Measurements from ENCODE around the gene WDHD1.

Gene WDHD1

DNA sequence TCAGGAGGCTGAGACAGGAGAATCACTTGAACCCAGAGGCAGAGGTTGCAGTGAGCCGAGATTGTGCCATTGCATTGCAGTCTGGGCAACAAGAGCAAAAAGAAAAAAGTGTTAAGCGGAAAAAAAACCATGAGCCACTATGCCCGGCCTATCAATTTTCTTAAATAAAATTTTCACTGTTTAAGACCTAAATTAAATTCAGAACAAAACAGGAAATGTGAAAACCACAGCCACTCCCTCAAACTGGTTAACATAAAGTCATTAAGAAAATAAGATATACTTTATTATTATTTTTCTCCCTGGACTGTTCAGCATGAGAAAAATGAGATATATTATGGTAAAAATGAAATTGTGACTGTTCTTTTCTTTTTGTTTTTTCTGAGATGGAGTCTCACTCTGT lies 79.7 kb downstream of the WDHD1 start:
- TF ChIP-seq, protein P1, sequence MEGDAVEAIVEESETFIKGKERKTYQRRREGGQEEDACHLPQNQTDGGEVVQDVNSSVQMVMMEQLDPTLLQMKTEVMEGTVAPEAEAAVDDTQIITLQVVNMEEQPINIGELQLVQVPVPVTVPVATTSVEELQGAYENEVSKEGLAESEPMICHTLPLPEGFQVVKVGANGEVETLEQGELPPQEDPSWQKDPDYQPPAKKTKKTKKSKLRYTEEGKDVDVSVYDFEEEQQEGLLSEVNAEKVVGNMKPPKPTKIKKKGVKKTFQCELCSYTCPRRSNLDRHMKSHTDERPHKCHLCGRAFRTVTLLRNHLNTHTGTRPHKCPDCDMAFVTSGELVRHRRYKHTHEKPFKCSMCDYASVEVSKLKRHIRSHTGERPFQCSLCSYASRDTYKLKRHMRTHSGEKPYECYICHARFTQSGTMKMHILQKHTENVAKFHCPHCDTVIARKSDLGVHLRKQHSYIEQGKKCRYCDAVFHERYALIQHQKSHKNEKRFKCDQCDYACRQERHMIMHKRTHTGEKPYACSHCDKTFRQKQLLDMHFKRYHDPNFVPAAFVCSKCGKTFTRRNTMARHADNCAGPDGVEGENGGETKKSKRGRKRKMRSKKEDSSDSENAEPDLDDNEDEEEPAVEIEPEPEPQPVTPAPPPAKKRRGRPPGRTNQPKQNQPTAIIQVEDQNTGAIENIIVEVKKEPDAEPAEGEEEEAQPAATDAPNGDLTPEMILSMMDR (IDR thresholded peaks at IDR 0.05): no peak
- TF ChIP-seq ZFX (IDR thresholded peaks at IDR 0.05; ENCODE audit: borderline replicate concordance): no peak

DNA sequence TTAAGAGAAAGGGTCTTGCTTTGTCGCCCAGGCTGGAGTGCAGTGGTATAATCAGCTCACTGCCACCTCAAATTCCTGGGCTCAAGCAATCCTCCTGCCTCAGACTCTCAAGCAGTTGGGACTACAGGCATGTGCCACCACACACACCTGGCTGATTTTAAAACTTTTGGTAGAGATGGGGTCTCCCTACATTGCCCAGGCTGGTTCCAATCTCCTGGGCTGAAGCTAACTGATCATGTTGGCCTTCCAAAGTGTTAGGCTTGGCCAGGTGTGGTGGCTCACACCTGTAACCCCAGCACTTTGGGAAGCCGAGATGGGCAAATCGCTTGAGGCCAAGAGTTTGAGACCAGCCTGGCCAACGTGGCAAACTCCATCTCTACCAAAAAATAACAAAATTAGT lies 80.4 kb downstream of the WDHD1 start:
- TF ChIP-seq ZFX (IDR thresholded peaks at IDR 0.05; ENCODE audit: borderline replicate concordance): no peak
- TF ChIP-seq, protein P1 (IDR thresholded peaks at IDR 0.05): no peak
- H3K27ac ChIP-seq: no peak overlapping the region

More for the DNA sequence above, 79.7 kb downstream of the WDHD1 start:
- H3K27ac ChIP-seq: no peak overlapping the region

DNA sequence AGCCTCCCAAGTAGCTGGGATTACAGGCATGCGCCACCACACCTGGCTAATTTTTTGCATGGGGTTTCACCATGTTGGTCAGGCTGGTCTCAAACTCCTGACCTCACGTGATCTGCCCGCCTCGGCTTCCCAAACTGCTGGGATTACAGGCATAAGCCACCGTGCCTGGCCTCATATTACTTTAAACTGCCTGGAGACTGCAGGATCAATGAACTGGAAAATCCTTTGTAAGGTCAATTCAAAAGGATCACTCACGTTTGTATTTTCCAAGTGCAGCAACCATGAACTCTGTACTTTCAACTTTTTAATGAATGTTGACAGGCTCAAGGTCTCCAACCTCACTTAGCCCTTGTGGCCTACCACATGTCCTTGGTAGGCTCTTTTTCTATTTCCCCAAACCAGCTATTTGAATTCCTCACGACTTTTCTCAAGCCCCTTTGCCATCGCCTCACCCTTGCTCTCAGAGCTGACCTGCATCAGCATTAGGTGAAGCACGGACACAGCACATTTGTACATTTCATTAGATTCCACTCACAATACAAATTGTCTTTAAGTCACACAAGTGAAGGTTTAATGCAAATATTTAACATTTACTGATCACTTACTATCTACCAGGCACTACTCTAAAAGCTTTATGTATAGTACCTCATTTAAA lies 82.0 kb downstream of the WDHD1 start:
- TF ChIP-seq, protein P1 (IDR thresholded peaks at IDR 0.05): no peak
- TF ChIP-seq ZFX (IDR thresholded peaks at IDR 0.05; ENCODE audit: borderline replicate concordance): no peak
- no peak overlapping the region for H3K27ac ChIP-seq

DNA sequence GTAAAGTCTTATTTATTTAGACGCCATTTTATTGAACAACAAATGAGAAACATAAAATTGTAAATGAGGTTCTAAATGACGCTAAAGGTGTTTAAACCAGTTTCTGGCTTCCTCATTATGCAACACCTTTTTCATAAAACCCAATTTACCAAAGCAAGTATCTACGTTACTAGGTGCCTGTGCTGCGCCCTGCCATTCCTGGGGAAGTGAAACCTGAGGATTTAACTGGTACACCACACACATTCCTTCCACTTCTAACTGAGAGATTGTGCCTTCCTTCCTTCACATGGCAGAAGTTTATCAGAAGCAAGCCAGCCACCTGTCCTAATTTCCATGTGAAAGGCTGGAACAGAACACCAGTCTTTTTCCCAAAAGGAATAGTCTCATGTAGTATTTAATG lies 84.0 kb downstream of the WDHD1 start:
- TF ChIP-seq, protein P1 (IDR thresholded peaks at IDR 0.05): no peak
- TF ChIP-seq ZFX (IDR thresholded peaks at IDR 0.05; ENCODE audit: borderline replicate concordance): no peak
- no peak overlapping the region for H3K27ac ChIP-seq

DNA sequence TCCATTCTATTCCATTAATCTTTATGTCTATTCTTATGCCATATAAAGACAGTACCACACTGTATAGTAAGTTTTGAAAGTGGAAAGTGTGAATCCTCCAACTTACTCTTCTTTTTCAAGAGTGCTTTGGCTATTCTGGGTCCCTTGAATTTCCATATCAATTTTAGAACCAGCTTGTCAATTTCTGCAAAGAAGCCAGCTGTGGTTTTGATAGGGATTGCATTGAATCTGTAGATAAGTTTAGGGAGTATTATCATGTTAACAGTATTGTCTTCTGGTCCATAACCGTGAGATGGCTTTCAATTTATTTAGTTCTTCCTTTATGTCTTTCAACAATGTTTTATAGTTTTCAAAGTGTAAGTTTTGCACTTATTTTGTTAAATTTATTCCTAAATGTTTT lies 90.1 kb downstream of the WDHD1 start:
- TF ChIP-seq, protein P1 (IDR thresholded peaks at IDR 0.05): no peak
- TF ChIP-seq ZFX (IDR thresholded peaks at IDR 0.05; ENCODE audit: borderline replicate concordance): no peak
- no peak overlapping the region for H3K27ac ChIP-seq

DNA sequence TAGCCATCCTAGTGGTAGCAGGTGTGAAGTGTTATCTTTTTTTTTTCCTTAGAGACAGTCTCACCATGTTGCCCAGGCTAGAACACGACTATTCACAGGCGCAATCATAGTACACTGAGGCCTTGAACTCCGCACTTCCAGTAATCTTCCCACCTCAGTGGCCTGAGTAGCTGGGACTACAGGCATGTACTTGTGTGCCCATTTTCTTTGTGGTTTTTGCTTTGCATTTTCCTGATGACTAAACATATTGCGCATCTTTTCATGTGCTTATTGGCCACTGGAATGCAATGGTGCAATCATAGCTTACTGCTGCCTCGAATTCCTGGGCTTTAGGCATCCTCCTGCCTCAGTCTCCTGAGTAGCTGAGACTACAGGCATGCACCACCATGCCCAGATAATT lies 90.9 kb downstream of the WDHD1 start:
- H3K27ac ChIP-seq: no peak overlapping the region
- TF ChIP-seq, protein P1 (IDR thresholded peaks at IDR 0.05): no peak
- no peak for TF ChIP-seq ZFX (IDR thresholded peaks at IDR 0.05; ENCODE audit: borderline replicate concordance)

DNA sequence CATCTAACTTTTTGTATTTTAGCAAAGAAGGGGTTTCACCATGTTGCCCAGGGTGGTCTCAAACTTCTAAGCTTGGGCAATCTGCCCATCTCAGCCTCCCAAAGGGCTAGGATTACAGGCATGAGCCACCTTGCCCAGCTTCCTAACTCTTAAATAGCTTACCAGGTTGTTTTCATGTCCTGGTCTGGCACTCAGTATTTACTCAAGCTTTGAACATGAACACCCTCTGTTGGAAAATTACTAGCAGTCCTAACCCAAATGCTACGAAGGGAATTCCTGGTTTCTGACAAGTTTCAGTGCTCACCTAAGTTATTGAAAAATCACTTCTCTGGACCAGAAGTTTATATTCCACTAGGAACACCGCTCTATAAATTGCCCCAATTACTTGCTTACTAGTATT lies 91.8 kb downstream of the WDHD1 start:
- TF ChIP-seq, protein P1 (IDR thresholded peaks at IDR 0.05): no peak
- TF ChIP-seq ZFX (IDR thresholded peaks at IDR 0.05; ENCODE audit: borderline replicate concordance): no peak

More for the DNA sequence above, 91.8 kb downstream of the WDHD1 start:
- H3K27ac ChIP-seq: no peak overlapping the region
